ENCODE measurements around the gene ASPSCR1. TPM values are rescaled to one million over a fixed set of nuclear protein-coding genes. Genes with fewer than 3 reads are reported as not detected.

ASPSCR1 gene
- total and polyA plus RNA-seq, 2 of the 13 experiments (the other 11 are each of a cell fraction or from before 2014, with no cell fraction given): 274 to 314 TPM

DNA sequence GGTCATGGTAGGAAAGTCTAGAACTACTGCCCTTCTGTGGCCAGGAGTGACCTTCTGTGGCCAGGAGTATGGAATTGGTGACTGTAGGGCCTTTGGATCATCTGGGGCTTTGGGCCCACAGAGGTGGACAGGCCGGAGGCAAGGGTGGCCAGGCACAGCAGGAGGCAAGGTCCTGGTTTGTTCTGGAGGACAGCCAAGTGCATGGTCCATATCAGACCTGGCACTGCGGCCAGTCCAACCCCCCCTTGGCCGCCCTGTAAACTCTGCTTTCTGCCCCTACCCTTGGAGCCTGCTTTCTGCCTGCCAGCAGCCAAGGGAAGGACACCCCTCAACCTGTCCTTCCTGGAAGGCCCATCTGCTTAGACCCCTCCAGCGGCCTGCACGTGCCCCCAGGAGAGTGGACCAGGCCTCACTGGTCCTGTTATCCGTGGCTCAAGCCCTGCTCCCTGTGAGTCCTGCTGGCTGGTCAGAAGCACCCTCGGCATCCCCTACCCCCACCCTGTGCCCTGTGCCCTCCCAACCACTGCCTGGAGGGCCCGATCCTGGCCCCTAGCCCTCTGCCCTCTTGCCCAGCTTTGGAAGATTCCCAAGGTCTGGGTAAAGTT is 62.4 kb downstream of the ASPSCR1 start (continued):
- TF ChIP-seq, protein P1, sequence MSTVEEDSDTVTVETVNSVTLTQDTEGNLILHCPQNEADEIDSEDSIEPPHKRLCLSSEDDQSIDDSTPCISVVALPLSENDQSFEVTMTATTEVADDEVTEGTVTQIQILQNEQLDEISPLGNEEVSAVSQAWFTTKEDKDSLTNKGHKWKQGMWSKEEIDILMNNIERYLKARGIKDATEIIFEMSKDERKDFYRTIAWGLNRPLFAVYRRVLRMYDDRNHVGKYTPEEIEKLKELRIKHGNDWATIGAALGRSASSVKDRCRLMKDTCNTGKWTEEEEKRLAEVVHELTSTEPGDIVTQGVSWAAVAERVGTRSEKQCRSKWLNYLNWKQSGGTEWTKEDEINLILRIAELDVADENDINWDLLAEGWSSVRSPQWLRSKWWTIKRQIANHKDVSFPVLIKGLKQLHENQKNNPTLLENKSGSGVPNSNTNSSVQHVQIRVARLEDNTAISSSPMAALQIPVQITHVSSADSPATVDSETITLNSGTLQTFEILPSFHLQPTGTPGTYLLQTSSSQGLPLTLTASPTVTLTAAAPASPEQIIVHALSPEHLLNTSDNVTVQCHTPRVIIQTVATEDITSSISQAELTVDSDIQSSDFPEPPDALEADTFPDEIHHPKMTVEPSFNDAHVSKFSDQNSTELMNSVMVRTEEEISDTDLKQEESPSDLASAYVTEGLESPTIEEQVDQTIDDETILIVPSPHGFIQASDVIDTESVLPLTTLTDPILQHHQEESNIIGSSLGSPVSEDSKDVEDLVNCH (CRISPR knock-in tag; IDR thresholded peaks at IDR 0.05): no peak
- TF ChIP-seq FOSL1 (CRISPR knock-in tag; IDR thresholded peaks at IDR 0.05; ENCODE audit: borderline replicate concordance): no peak
- TF ChIP-seq, protein P2, sequence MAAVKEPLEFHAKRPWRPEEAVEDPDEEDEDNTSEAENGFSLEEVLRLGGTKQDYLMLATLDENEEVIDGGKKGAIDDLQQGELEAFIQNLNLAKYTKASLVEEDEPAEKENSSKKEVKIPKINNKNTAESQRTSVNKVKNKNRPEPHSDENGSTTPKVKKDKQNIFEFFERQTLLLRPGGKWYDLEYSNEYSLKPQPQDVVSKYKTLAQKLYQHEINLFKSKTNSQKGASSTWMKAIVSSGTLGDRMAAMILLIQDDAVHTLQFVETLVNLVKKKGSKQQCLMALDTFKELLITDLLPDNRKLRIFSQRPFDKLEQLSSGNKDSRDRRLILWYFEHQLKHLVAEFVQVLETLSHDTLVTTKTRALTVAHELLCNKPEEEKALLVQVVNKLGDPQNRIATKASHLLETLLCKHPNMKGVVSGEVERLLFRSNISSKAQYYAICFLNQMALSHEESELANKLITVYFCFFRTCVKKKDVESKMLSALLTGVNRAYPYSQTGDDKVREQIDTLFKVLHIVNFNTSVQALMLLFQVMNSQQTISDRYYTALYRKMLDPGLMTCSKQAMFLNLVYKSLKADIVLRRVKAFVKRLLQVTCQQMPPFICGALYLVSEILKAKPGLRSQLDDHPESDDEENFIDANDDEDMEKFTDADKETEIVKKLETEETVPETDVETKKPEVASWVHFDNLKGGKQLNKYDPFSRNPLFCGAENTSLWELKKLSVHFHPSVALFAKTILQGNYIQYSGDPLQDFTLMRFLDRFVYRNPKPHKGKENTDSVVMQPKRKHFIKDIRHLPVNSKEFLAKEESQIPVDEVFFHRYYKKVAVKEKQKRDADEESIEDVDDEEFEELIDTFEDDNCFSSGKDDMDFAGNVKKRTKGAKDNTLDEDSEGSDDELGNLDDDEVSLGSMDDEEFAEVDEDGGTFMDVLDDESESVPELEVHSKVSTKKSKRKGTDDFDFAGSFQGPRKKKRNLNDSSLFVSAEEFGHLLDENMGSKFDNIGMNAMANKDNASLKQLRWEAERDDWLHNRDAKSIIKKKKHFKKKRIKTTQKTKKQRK (IDR thresholded peaks at IDR 0.05; ENCODE audit: low read length): no peak
- no peak for TF ChIP-seq ZNF7 (CRISPR knock-in tag; IDR thresholded peaks at IDR 0.05)
- TF ChIP-seq, protein P3, sequence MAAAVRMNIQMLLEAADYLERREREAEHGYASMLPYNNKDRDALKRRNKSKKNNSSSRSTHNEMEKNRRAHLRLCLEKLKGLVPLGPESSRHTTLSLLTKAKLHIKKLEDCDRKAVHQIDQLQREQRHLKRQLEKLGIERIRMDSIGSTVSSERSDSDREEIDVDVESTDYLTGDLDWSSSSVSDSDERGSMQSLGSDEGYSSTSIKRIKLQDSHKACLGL (CRISPR knock-in tag; IDR thresholded peaks at IDR 0.05): peak; percentile 49; the same call in 1 of the 2 replicates
- TF ChIP-seq PTBP1 (IDR thresholded peaks at IDR 0.05; ENCODE audit: low read depth, low read length, poor library complexity, severe bottlenecking): no peak
- TF ChIP-seq, protein P4, sequence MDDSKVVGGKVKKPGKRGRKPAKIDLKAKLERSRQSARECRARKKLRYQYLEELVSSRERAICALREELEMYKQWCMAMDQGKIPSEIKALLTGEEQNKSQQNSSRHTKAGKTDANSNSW (CRISPR knock-in tag; IDR thresholded peaks at IDR 0.05; ENCODE audit: borderline replicate concordance): no peak
- TF ChIP-seq SRF (IDR thresholded peaks at IDR 0.05; ENCODE audit: low read depth, low read length): no peak
- TF ChIP-seq ZSCAN31 (CRISPR knock-in tag; IDR thresholded peaks at IDR 0.05; ENCODE audit: low read depth): no peak
- TF ChIP-seq, protein P5, sequence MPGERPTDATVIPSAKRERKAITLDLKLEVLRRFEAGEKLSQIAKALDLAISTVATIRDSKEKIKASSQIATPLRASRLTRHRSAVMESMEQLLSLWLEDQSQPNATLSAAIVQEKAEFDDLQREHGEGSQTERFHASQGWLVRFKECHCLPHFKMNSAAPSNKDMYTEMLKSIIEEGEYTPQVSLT (CRISPR knock-in tag; IDR thresholded peaks at IDR 0.05; ENCODE audit: borderline replicate concordance, low read depth): no peak
- TF ChIP-seq ZNF34 (CRISPR knock-in tag; IDR thresholded peaks at IDR 0.05; ENCODE audit: borderline replicate concordance): no peak
- TF ChIP-seq ZNF557 (CRISPR knock-in tag; IDR thresholded peaks at IDR 0.05): no peak
- TF ChIP-seq ZNF441 (CRISPR knock-in tag; IDR thresholded peaks at IDR 0.05; ENCODE audit: borderline replicate concordance): no peak
- TF ChIP-seq, protein P6, sequence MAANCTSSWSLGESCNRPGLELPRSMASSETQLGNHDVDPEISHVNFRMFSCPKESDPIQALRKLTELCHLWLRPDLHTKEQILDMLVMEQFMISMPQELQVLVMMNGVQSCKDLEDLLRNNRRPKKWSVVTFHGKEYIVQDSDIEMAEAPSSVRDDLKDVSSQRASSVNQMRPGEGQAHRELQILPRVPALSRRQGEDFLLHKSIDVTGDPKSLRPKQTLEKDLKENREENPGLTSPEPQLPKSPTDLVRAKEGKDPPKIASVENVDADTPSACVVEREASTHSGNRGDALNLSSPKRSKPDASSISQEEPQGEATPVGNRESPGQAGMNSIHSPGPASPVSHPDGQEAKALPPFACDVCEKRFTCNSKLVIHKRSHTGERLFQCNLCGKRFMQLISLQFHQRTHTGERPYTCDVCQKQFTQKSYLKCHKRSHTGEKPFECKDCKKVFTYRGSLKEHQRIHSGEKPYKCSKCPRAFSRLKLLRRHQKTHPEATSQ (CRISPR knock-in tag; IDR thresholded peaks at IDR 0.05; ENCODE audit: borderline replicate concordance): no peak
- TF ChIP-seq HES4 (CRISPR knock-in tag; IDR thresholded peaks at IDR 0.05; ENCODE audit: borderline replicate concordance): 0 out of 2 replicates have a peak, but pooled peaks have one; percentile 18
- TF ChIP-seq, protein P7, sequence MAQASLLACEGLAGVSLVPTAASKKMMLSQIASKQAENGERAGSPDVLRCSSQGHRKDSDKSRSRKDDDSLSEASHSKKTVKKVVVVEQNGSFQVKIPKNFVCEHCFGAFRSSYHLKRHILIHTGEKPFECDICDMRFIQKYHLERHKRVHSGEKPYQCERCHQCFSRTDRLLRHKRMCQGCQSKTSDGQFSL (CRISPR knock-in tag; IDR thresholded peaks at IDR 0.05): no peak; the same call in 1 of the 2 replicates
- no peak for TF ChIP-seq KLF13 (CRISPR knock-in tag; IDR thresholded peaks at IDR 0.05)
- TF ChIP-seq SKI (IDR thresholded peaks at IDR 0.05; ENCODE audit: partially characterized antibody): no peak
- TF ChIP-seq NR2F6 (IDR thresholded peaks at IDR 0.05): no peak
- TF ChIP-seq NR2F6 (CRISPR knock-in tag; IDR thresholded peaks at IDR 0.05): peak; percentile 53; the same call in 1 of the 2 replicates
- 0 out of 2 replicates have a peak, but pooled peaks have one; percentile 30 for TF ChIP-seq ZZZ3 (CRISPR knock-in tag; IDR thresholded peaks at IDR 0.05; ENCODE audit: borderline replicate concordance)
- TF ChIP-seq FOXK1 (CRISPR knock-in tag; IDR thresholded peaks at IDR 0.05; ENCODE audit: borderline replicate concordance, low read depth): no peak
